ENCODE measurements around the gene NUBP2.

- TF ChIP-seq POLR2AphosphoS5 (IDR thresholded peaks at IDR 0.05; ENCODE audit: low read depth, low read length) (no peak), REST (IDR thresholded peaks at IDR 0.05; ENCODE audit: insufficient read depth in 1 of 2, low read depth in 2 of 2, low read length in 2 of 2) (no peak), FOXP2 (optimal IDR thresholded peaks at IDR 0.05; ENCODE audit: borderline replicate concordance, extremely low read depth, extremely low read length, insufficient read depth) (no peak)
Observed at GRCh38 chr16:1809281-1809801, 26.6 kb downstream of the NUBP2 start.

Data from PFSK-1 (cell line).